ENCODE measurements around the gene LCE1D.

The LCE1D gene

DNA sequence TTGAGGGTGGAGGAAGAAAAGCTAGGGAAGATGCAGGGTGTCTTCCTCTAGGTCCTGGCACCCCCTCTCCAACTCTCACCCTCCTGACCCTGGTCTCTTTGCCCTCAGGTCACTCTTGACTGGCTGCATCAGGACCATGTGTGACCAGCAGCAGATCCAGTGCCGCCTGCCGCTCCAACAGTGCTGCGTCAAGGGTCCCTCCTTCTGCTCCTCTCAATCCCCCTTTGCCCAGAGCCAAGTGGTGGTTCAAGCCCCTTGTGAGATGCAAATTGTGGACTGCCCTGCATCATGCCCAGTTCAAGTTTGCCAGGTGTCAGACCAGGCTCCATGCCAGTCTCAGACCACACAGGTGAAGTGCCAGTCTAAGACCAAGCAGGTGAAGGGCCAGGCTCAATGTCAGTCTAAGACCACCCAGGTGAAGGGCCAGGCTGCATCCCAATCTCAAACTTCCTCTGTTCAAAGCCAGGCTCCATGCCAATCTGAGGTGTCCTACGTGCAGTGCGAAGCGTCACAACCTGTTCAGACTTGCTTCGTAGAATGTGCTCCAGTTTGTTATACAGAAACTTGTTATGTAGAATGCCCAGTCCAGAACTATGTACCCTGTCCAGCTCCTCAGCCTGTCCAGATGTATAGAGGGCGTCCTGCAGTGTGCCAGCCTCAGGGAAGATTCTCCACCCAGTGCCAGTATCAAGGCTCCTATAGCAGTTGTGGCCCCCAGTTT is 36.9 kb upstream of the LCE1D start:
- TF ChIP-seq, protein P1, sequence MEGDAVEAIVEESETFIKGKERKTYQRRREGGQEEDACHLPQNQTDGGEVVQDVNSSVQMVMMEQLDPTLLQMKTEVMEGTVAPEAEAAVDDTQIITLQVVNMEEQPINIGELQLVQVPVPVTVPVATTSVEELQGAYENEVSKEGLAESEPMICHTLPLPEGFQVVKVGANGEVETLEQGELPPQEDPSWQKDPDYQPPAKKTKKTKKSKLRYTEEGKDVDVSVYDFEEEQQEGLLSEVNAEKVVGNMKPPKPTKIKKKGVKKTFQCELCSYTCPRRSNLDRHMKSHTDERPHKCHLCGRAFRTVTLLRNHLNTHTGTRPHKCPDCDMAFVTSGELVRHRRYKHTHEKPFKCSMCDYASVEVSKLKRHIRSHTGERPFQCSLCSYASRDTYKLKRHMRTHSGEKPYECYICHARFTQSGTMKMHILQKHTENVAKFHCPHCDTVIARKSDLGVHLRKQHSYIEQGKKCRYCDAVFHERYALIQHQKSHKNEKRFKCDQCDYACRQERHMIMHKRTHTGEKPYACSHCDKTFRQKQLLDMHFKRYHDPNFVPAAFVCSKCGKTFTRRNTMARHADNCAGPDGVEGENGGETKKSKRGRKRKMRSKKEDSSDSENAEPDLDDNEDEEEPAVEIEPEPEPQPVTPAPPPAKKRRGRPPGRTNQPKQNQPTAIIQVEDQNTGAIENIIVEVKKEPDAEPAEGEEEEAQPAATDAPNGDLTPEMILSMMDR (IDR thresholded peaks at IDR 0.05; ENCODE audit: borderline replicate concordance, insufficient read depth, low read depth, low read length): no peak
- H3K4me3 ChIP-seq (ENCODE audit: low read depth, low read length): no peak overlapping the region

DNA sequence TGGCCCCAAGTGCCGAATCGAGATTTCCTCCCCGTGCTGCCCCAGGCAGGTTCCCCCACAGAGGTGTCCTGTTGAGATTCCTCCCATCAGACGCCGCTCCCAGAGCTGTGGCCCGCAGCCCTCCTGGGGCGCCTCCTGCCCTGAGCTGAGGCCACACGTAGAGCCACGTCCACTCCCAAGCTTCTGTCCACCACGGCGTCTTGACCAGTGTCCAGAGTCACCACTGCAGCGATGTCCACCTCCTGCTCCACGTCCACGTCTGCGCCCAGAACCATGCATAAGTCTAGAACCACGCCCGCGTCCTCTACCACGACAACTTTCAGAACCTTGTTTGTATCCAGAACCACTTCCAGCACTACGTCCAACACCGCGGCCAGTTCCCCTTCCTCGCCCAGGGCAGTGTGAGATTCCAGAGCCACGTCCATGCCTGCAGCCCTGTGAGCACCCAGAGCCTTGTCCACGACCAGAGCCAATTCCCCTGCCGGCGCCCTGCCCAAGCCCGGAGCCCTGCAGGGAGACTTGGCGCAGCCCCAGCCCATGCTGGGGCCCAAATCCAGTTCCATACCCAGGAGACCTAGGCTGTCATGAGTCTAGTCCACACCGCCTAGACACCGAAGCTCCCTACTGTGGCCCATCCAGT is 35.9 kb upstream of the LCE1D start:
- no peak overlapping the region for H3K4me3 ChIP-seq (ENCODE audit: low read depth, low read length)
- TF ChIP-seq, protein P1 (IDR thresholded peaks at IDR 0.05; ENCODE audit: borderline replicate concordance, insufficient read depth, low read depth, low read length): no peak

DNA sequence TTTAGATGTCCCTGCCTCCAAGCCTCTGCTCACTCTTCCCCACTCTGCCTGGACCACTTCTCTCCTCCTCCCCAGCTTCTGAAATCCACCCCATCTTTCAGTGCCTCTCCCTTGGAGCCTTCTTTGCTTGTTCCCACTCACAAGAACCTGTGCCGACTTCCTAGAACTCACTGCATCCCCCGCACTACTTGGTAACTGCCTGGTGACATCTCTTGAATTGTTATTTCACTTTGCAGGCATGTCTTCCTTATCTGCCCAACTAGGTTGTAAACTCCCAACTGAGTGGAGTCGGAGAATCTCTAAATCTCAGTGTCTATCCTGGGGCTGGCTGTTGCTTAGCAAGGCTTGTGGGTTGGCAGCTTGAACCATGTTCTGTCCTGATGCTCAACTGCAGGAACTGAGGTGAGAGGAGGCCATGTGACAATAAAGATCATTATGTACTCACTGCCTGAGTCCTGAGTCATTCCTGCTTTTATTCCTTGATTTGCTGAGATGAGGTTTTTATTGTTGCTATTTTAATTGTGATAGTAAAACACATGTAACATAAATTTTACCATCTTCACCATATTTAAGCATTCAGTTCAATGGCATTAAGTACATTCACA is 34.8 kb upstream of the LCE1D start:
- no peak overlapping the region for H3K4me3 ChIP-seq (ENCODE audit: low read depth, low read length)
- TF ChIP-seq, protein P1 (IDR thresholded peaks at IDR 0.05; ENCODE audit: borderline replicate concordance, insufficient read depth, low read depth, low read length): no peak

DNA sequence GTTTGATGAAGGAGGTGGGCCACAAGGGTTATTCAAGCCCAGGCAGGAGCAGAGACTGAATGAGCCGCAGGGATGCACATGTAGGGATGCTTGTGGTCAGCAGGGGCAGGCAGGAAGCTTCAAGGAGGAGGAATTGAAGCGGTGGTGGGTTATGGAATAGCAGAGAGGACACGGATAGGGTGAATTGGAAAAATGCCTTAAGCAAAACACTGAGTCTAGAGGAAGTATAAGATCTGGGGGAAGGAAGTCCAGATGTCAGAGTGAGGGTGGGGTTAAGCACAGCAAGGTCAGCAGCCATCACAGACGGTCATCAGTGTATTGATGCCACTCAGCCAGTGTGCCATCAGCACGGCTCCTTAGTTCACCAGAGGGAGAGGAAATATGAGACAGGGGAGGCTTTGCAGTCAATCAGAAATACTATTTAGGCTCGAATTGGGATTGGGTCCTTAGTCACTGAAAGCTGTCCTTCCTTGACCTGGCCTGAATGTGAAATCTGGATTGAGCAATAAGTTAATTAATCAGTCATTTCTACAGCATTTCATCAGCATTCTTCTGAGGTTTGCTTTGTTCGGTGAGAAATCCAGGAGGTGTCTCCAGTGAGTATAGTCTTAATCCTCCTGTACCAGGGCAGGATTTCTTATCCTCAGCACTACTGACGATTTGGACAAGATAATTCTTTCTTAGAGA is 27.5 kb upstream of the LCE1D start:
- TF ChIP-seq, protein P1 (IDR thresholded peaks at IDR 0.05; ENCODE audit: borderline replicate concordance, insufficient read depth, low read depth, low read length): no peak

DNA sequence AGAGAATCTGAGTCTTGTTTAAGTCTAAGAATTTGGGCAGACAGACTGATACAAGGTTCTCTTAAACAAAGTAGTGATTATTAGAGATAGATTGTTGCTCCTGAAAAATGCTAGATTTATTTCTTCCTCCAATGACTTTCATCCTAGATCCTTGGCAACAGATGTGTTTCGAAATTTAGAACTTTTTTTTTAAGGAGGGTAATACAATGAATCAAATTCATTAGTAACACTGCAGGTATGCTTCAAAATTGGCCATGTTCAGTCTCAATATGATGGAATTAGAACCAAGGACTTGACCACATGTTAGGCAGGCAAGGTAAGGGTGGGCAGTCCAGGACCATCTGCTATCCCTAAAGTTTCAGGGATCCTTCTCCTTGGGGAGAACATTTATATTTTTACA is 26.1 kb upstream of the LCE1D start:
- TF ChIP-seq, protein P1 (IDR thresholded peaks at IDR 0.05; ENCODE audit: borderline replicate concordance, insufficient read depth, low read depth, low read length): no peak
- no peak overlapping the region for H3K4me3 ChIP-seq (ENCODE audit: low read depth, low read length)

More for the DNA sequence above, 27.5 kb upstream of the LCE1D start:
- H3K4me3 ChIP-seq (ENCODE audit: low read depth, low read length): no peak overlapping the region

DNA sequence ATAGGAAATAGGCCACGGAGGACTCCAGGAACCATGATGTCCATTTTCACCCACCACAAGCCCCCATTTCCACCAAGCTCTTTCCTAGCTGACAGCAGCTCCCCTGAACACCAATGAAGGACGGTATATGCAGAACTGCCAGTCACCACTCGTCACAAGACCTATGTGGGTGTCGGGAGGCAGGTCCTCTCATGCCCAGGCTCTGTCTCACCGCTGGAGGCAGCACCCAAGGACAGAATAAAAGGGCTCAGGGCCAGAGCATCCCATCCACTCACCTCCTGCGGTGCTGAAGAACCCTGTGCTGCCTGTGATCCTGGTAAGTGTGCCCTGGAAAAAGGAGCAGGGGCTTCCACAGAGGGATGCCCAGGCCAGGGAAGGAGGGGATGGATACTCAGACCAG is 21.6 kb upstream of the LCE1D start, which contains the start of gene LCE1F:
LCE1F (plus strand) TSS at position 266 of the 400 bp plus-strand sequence. CDS start 1,232 bp downstream, outside the sequence.
- TF ChIP-seq, protein P1 (IDR thresholded peaks at IDR 0.05; ENCODE audit: borderline replicate concordance, insufficient read depth, low read depth, low read length): peak; percentile 14; the same call in 1 of the 2 replicates
- H3K4me3 ChIP-seq (ENCODE audit: low read depth, low read length): no peak within 1 kb of the TSS
